ENCODE data around the gene PDE6G.

DNA sequence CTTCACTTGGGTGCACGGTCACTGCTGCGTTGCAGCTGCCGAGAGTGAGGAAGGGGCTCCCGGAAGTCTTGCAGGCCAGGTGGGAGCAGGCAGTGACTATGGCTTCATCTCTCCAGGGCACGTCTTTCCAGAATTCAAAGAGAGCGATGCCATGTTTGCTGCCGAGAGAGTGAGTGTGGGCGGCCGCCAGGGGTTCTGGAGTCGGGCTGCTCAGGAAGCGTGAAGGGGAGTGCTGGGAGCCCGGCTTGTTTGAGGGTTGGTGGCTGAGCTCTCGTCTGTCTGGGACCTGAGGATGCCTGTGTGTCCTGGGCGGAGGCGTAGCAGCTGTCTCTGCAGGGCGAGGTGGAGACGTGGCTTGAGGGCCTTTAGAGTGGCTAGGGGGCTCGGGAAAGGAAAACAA is 33.7 kb upstream of the PDE6G start:
- TF ChIP-seq PAX5 (IDR thresholded peaks at IDR 0.05; ENCODE audit: insufficient read depth, low read length, severe bottlenecking) (no peak), POLR2A (IDR thresholded peaks at IDR 0.05; ENCODE audit: low read depth, low read length) (no peak), POLR2AphosphoS5 (IDR thresholded peaks at IDR 0.05; ENCODE audit: low read depth, low read length) (no peak), TAF1 (IDR thresholded peaks at IDR 0.05; ENCODE audit: low read depth, low read length) (no peak)
